Measurements from ENCODE around the gene WDR12.
"Not testable (repeated sequence)": the region's sequence is repeated elsewhere in the genome, so short reads cannot be mapped to it uniquely, and the experiment has no call there.

Gene WDR12

GRCh38 chr2:202911512-202912341, at the start of gene WDR12, which contains the start of gene CARF:
TSS of gene WDR12 (minus strand) at chr2:202911673. CDS start at chr2:202911476, 197 bp downstream.
TSS of gene CARF (plus strand) at chr2:202912275. CDS start at chr2:202941903, 29,628 bp downstream.
- peaks cover 7% of the 10 kb centered on the region for H3K36me3 ChIP-seq (ENCODE audit: control insufficient read depth, low read depth, low read length)
- no peaks in the 10 kb centered on the region for H3K27me3 ChIP-seq (ENCODE audit: control insufficient read depth, insufficient read depth, low read length)
- no peaks in the 10 kb centered on the region for H3K9me3 ChIP-seq (ENCODE audit: control insufficient read depth, low read depth, low read length)
- H3K4me1 ChIP-seq (ENCODE audit: control insufficient read depth, low read depth, low read length) = no peaks in the 10 kb centered on the region
- H3K4me3 ChIP-seq (ENCODE audit: low read length) = peak within 1 kb of the TSS; percentile 98
- peak within 1 kb of the TSS; percentile 96 for H3K9ac ChIP-seq (ENCODE audit: low read length)
- peak within 1 kb of the TSS; percentile 98 for H3K27ac ChIP-seq (ENCODE audit: low read length)

GRCh38 chr2:202960524-202960923, 49.1 kb upstream of the WDR12 start:
- H3K4me3 ChIP-seq (ENCODE audit: low read length) = no peak overlapping the region
- H3K4me1 ChIP-seq (ENCODE audit: control insufficient read depth, low read depth, low read length) = no peaks in the 10 kb centered on the region
- no peak overlapping the region for H3K9ac ChIP-seq (ENCODE audit: low read length)
- no peaks in the 10 kb centered on the region for H3K9me3 ChIP-seq (ENCODE audit: control insufficient read depth, low read depth, low read length)
- H3K27me3 ChIP-seq (ENCODE audit: control insufficient read depth, insufficient read depth, low read length) = no peaks in the 10 kb centered on the region
- H3K36me3 ChIP-seq (ENCODE audit: control insufficient read depth, low read depth, low read length) = no peaks in the 10 kb centered on the region
- H3K27ac ChIP-seq (ENCODE audit: low read length) = no peak overlapping the region

GRCh38 chr2:202950592-202950991, 39.1 kb upstream of the WDR12 start:
- Histone ChIP-seq H3K36me3 (ENCODE audit: control insufficient read depth, low read depth, low read length) (no peaks in the 10 kb centered on the region), H3K9ac (ENCODE audit: low read length) (no peak overlapping the region), H3K27ac (ENCODE audit: low read length) (no peak overlapping the region), H3K4me3 (ENCODE audit: low read length) (no peak overlapping the region), H3K4me1 (ENCODE audit: control insufficient read depth, low read depth, low read length) (no peaks in the 10 kb centered on the region), H3K27me3 (ENCODE audit: control insufficient read depth, insufficient read depth, low read length) (no peaks in the 10 kb centered on the region), H3K9me3 (ENCODE audit: control insufficient read depth, low read depth, low read length) (no peaks in the 10 kb centered on the region)

GRCh38 chr2:202949333-202949732, 37.9 kb upstream of the WDR12 start:
- H3K9me3 ChIP-seq (ENCODE audit: control insufficient read depth, low read depth, low read length); H3K27ac ChIP-seq (ENCODE audit: low read length); H3K9ac ChIP-seq (ENCODE audit: low read length); H3K4me3 ChIP-seq (ENCODE audit: low read length); H3K27me3 ChIP-seq (ENCODE audit: control insufficient read depth, insufficient read depth, low read length); H3K4me1 ChIP-seq (ENCODE audit: control insufficient read depth, low read depth, low read length); H3K36me3 ChIP-seq (ENCODE audit: control insufficient read depth, low read depth, low read length): not testable (repeated sequence)

- Histone ChIP-seq H3K36me3 (ENCODE audit: control insufficient read depth, low read depth, low read length) (no peaks in the 10 kb centered on the region), H3K4me1 (ENCODE audit: control insufficient read depth, low read depth, low read length) (no peaks in the 10 kb centered on the region), H3K9me3 (ENCODE audit: control insufficient read depth, low read depth, low read length) (no peaks in the 10 kb centered on the region), H3K4me3 (ENCODE audit: low read length) (no peak overlapping the region), H3K27ac (ENCODE audit: low read length) (no peak overlapping the region), H3K27me3 (ENCODE audit: control insufficient read depth, insufficient read depth, low read length) (no peaks in the 10 kb centered on the region), H3K9ac (ENCODE audit: low read length) (no peak overlapping the region)
These were observed 34.0 kb upstream of the WDR12 start for GRCh38 chr2:202945497-202945896.

- no peak overlapping the region for H3K27ac ChIP-seq (ENCODE audit: low read length)
- no peaks in the 10 kb centered on the region for H3K9me3 ChIP-seq (ENCODE audit: control insufficient read depth, low read depth, low read length)
- no peak overlapping the region for H3K4me3 ChIP-seq (ENCODE audit: low read length)
- H3K4me1 ChIP-seq (ENCODE audit: control insufficient read depth, low read depth, low read length) = no peaks in the 10 kb centered on the region
- H3K9ac ChIP-seq (ENCODE audit: low read length) = no peak overlapping the region
- no peaks in the 10 kb centered on the region for H3K36me3 ChIP-seq (ENCODE audit: control insufficient read depth, low read depth, low read length)
- no peaks in the 10 kb centered on the region for H3K27me3 ChIP-seq (ENCODE audit: control insufficient read depth, insufficient read depth, low read length)
These were observed 33.3 kb upstream of the WDR12 start for GRCh38 chr2:202944816-202945215.

GRCh38 chr2:202944408-202944807, 32.9 kb upstream of the WDR12 start:
- H3K36me3 ChIP-seq (ENCODE audit: control insufficient read depth, low read depth, low read length) = no peaks in the 10 kb centered on the region
- H3K9me3 ChIP-seq (ENCODE audit: control insufficient read depth, low read depth, low read length) = no peaks in the 10 kb centered on the region
- no peak overlapping the region for H3K9ac ChIP-seq (ENCODE audit: low read length)
- H3K27ac ChIP-seq (ENCODE audit: low read length) = no peak overlapping the region
- no peaks in the 10 kb centered on the region for H3K27me3 ChIP-seq (ENCODE audit: control insufficient read depth, insufficient read depth, low read length)
- no peaks in the 10 kb centered on the region for H3K4me1 ChIP-seq (ENCODE audit: control insufficient read depth, low read depth, low read length)
- H3K4me3 ChIP-seq (ENCODE audit: low read length) = no peak overlapping the region

- H3K9ac ChIP-seq (ENCODE audit: low read length) = no peak overlapping the region
- H3K36me3 ChIP-seq (ENCODE audit: control insufficient read depth, low read depth, low read length) = no peaks in the 10 kb centered on the region
- no peaks in the 10 kb centered on the region for H3K27me3 ChIP-seq (ENCODE audit: control insufficient read depth, insufficient read depth, low read length)
- H3K4me1 ChIP-seq (ENCODE audit: control insufficient read depth, low read depth, low read length) = no peaks in the 10 kb centered on the region
- H3K9me3 ChIP-seq (ENCODE audit: control insufficient read depth, low read depth, low read length) = no peaks in the 10 kb centered on the region
- no peak overlapping the region for H3K27ac ChIP-seq (ENCODE audit: low read length)
- no peak overlapping the region for H3K4me3 ChIP-seq (ENCODE audit: low read length)
These were observed 30.3 kb upstream of the WDR12 start for GRCh38 chr2:202941771-202942170.

- H3K4me3 ChIP-seq (ENCODE audit: low read length) = no peak overlapping the region
- H3K9me3 ChIP-seq (ENCODE audit: control insufficient read depth, low read depth, low read length) = no peaks in the 10 kb centered on the region
- H3K4me1 ChIP-seq (ENCODE audit: control insufficient read depth, low read depth, low read length) = no peaks in the 10 kb centered on the region
- H3K27me3 ChIP-seq (ENCODE audit: control insufficient read depth, insufficient read depth, low read length) = no peaks in the 10 kb centered on the region
- no peaks in the 10 kb centered on the region for H3K36me3 ChIP-seq (ENCODE audit: control insufficient read depth, low read depth, low read length)
- H3K27ac ChIP-seq (ENCODE audit: low read length) = no peak overlapping the region
- H3K9ac ChIP-seq (ENCODE audit: low read length) = no peak overlapping the region
These were observed 27.5 kb upstream of the WDR12 start for GRCh38 chr2:202938960-202939359.

- no peak overlapping the region for H3K27ac ChIP-seq (ENCODE audit: low read length)
- no peaks in the 10 kb centered on the region for H3K27me3 ChIP-seq (ENCODE audit: control insufficient read depth, insufficient read depth, low read length)
- no peaks in the 10 kb centered on the region for H3K4me1 ChIP-seq (ENCODE audit: control insufficient read depth, low read depth, low read length)
- no peaks in the 10 kb centered on the region for H3K36me3 ChIP-seq (ENCODE audit: control insufficient read depth, low read depth, low read length)
- no peak overlapping the region for H3K4me3 ChIP-seq (ENCODE audit: low read length)
- H3K9ac ChIP-seq (ENCODE audit: low read length) = no peak overlapping the region
- H3K9me3 ChIP-seq (ENCODE audit: control insufficient read depth, low read depth, low read length) = no peaks in the 10 kb centered on the region
These were observed 23.0 kb upstream of the WDR12 start for GRCh38 chr2:202934456-202934855.

GRCh38 chr2:202933958-202934357, 22.5 kb upstream of the WDR12 start:
- Histone ChIP-seq H3K9me3 (ENCODE audit: control insufficient read depth, low read depth, low read length) (no peaks in the 10 kb centered on the region), H3K9ac (ENCODE audit: low read length) (no peak overlapping the region), H3K27ac (ENCODE audit: low read length) (no peak overlapping the region), H3K4me1 (ENCODE audit: control insufficient read depth, low read depth, low read length) (no peaks in the 10 kb centered on the region), H3K27me3 (ENCODE audit: control insufficient read depth, insufficient read depth, low read length) (no peaks in the 10 kb centered on the region), H3K4me3 (ENCODE audit: low read length) (no peak overlapping the region), H3K36me3 (ENCODE audit: control insufficient read depth, low read depth, low read length) (no peaks in the 10 kb centered on the region)

- Histone ChIP-seq H3K4me1 (ENCODE audit: control insufficient read depth, low read depth, low read length) (no peaks in the 10 kb centered on the region), H3K36me3 (ENCODE audit: control insufficient read depth, low read depth, low read length) (no peaks in the 10 kb centered on the region), H3K9ac (ENCODE audit: low read length) (no peak overlapping the region), H3K4me3 (ENCODE audit: low read length) (no peak overlapping the region), H3K27me3 (ENCODE audit: control insufficient read depth, insufficient read depth, low read length) (no peaks in the 10 kb centered on the region), H3K27ac (ENCODE audit: low read length) (no peak overlapping the region), H3K9me3 (ENCODE audit: control insufficient read depth, low read depth, low read length) (no peaks in the 10 kb centered on the region)
These were observed 21.7 kb upstream of the WDR12 start for GRCh38 chr2:202933139-202933510.
